Smooth muscle cell (in vitro differentiated cells): ENCODE results near the gene HLCS. TPM values are rescaled to one million over a fixed set of nuclear protein-coding genes. Genes with fewer than 3 reads are reported as not detected.
A peak's percentile ranks its signal among the peaks of the same experiment; 100 is the strongest.

Experiments
- DNase-seq: peaks from one replicate; lab custom pipeline; 2025; ENCODE audit not compliant: unreplicated experiment; lab: John Stamatoyannopoulos, UW
- H2AFZ ChIP-seq: fragments of 200-600 bp; sonication (generic); 2 replicates; pipeline ENCODE4 v1.6.0; 2016; ENCODE audit warnings: antibody characterized with exemption, low read depth, mild to moderate bottlenecking
- H3F3A ChIP-seq: fragments of 200-600 bp; sonication (generic); 2 replicates; pipeline ENCODE4 v1.6.0; 2017; ENCODE audit warnings: antibody characterized with exemption, low read depth
- H3K27ac ChIP-seq: fragments of 200-600 bp; sonication (generic); 2 replicates; pipeline ENCODE4 v1.5.1; 2016; ENCODE audit warnings: low read depth, mild to moderate bottlenecking
- H3K27me3 ChIP-seq: fragments of 200-600 bp; sonication (generic); 2 replicates; pipeline ENCODE4 v1.6.1; 2016; ENCODE audit warnings: low read depth, mild to moderate bottlenecking
- H3K36me3 ChIP-seq: fragments of 200-600 bp; sonication (generic); 2 replicates; pipeline ENCODE4 v1.5.1; 2016; ENCODE audit warnings: low read depth
- H3K4me1 ChIP-seq: fragments of 200-600 bp; sonication (generic); 2 replicates; pipeline ENCODE4 v1.5.1; 2016; ENCODE audit warnings: low read depth
- H3K4me2 ChIP-seq: fragments of 200-600 bp; sonication (generic); 2 replicates; pipeline ENCODE4 v1.6.0; 2016; ENCODE audit warnings: mild to moderate bottlenecking
- H3K4me3 ChIP-seq: fragments of 200-600 bp; sonication (generic); 2 replicates; pipeline ENCODE4 v1.5.1; 2016; ENCODE audit warnings: mild to moderate bottlenecking
- H3K79me2 ChIP-seq: fragments of 200-600 bp; sonication (generic); 2 replicates; pipeline ENCODE4 v1.6.0; 2016; ENCODE audit warnings: low read depth, mild to moderate bottlenecking
- H3K9ac ChIP-seq: fragments of 200-600 bp; sonication (generic); 2 replicates; pipeline ENCODE4 v1.6.0; 2016; ENCODE audit warnings: low read depth
- H3K9me3 ChIP-seq: fragments of 200-600 bp; sonication (generic); replicated peaks from 2 replicates; pipeline ENCODE4 v1.5.1; 2016; ENCODE audit warnings: low read depth
- H4K20me1 ChIP-seq: fragments of 200-600 bp; sonication (generic); 2 replicates; pipeline ENCODE4 v1.6.0; 2016; ENCODE audit warnings: low read depth
- CTCF ChIP-seq: fragments of 200-600 bp; sonication (generic); IDR thresholded peaks from 2 replicates; pipeline ENCODE4 v1.5.1; 2017; ENCODE audit warnings: borderline replicate concordance, mild to moderate bottlenecking, antibody characterized with exemption; ENCODE audit not compliant: insufficient read depth, poor library complexity, severe bottlenecking
- WGBS: methylation state at CpG from one replicate; pipeline ENCODE4 v1.1.7; 2016; ENCODE audit warnings: low lambda C conversion rate; 5-methylcytosine and 5-hydroxymethylcytosine counted together
- polyA plus RNA-seq: library from polyadenylated mRNA; unstranded; fragments of >200 nt; fragmentation: Nextera tagmentation; extraction: Ambion mirVana; gene quantifications from 2 replicates; pipeline ENCODE4 v1.2.1, GENCODE V29; 2016
- total RNA-seq: library from RNA; depleted of rRNA; stranded (reverse); fragments of >200 nt; gene quantifications from 2 replicates; pipeline ENCODE4 v1.2.3, GENCODE V29; 2014

Gene HLCS
- total and polyA plus RNA-seq, 2 experiments from 2014 or later = 7.5 to 20.6 TPM

GRCh38 chr21:36966821-36967768, 626 bp upstream of the HLCS start:
- DNase-seq = no peak
- Histone ChIP-seq H3K27me3 (no peaks in the 10 kb centered on the region), H3K36me3 (no peaks in the 10 kb centered on the region), H3K9ac (peak overlapping the region; percentile 41), H3K4me1 (peaks cover 2% of the 10 kb centered on the region), H4K20me1 (no peaks in the 10 kb centered on the region), H3F3A (peaks cover 6% of the 10 kb centered on the region), H3K79me2 (no peaks in the 10 kb centered on the region), H3K4me2 (peak overlapping the region; percentile 97), H2AFZ (peak overlapping the region; percentile 72), H3K9me3 (no peaks in the 10 kb centered on the region), H3K4me3 (peak overlapping the region; percentile 78), H3K27ac (peak overlapping the region; percentile 48)
- no peak for TF ChIP-seq CTCF
- WGBS = 37% methylated on average over 11 of the region's 34 CpGs

GRCh38 chr21:36965720-36966065, 776 bp downstream of the HLCS start:
- no peaks in the 10 kb centered on the region for H3K36me3 ChIP-seq
- peaks cover 6% of the 10 kb centered on the region for H3F3A ChIP-seq
- no peaks in the 10 kb centered on the region for H3K9me3 ChIP-seq
- WGBS = 42% methylated on average over 10 of the region's 10 CpGs
- no peaks in the 10 kb centered on the region for H3K79me2 ChIP-seq
- peak overlapping the region; percentile 90 for H3K9ac ChIP-seq
- no peaks in the 10 kb centered on the region for H4K20me1 ChIP-seq
- H3K27ac ChIP-seq = peak overlapping the region; percentile 79
- peaks cover 2% of the 10 kb centered on the region for H3K4me1 ChIP-seq
- TF ChIP-seq CTCF = no peak
- no peak for DNase-seq
- H3K4me2 ChIP-seq = peak overlapping the region; percentile 97
- H2AFZ ChIP-seq = peak overlapping the region; percentile 72
- H3K4me3 ChIP-seq = peak overlapping the region; percentile 78
- no peaks in the 10 kb centered on the region for H3K27me3 ChIP-seq

- peaks cover 2% of the 10 kb centered on the region for H3K4me1 ChIP-seq
- H3K4me2 ChIP-seq = peak overlapping the region; percentile 97
- peak overlapping the region; percentile 78 for H3K4me3 ChIP-seq
- H3K27me3 ChIP-seq = no peaks in the 10 kb centered on the region
- no peaks in the 10 kb centered on the region for H3K9me3 ChIP-seq
- no peak overlapping the region for H2AFZ ChIP-seq
- no peaks in the 10 kb centered on the region for H4K20me1 ChIP-seq
- H3K9ac ChIP-seq = no peak overlapping the region
- no peaks in the 10 kb centered on the region for H3K79me2 ChIP-seq
- peaks cover 6% of the 10 kb centered on the region for H3F3A ChIP-seq
- no peak overlapping the region for H3K27ac ChIP-seq
- DNase-seq = no peak
- TF ChIP-seq CTCF = no peak
- no peaks in the 10 kb centered on the region for H3K36me3 ChIP-seq
- WGBS = 83% methylated on average over 8 of the region's 8 CpGs
These were observed 1.4 kb downstream of the HLCS start for GRCh38 chr21:36964827-36965719.
